GM18505 (cell line): ENCODE data around the gene TSPAN18.

Experiments
- ATAC-seq: cut with Tn5 transposase; IDR thresholded peaks from one replicate; pipeline ENCODE4 v1.9.1; 2021; ENCODE audit not compliant: unreplicated experiment
- POLR2A ChIP-seq: IDR thresholded peaks from 4 replicates; pipeline ENCODE4 v1.6.1; 2011; ENCODE audit warnings: borderline replicate concordance; ENCODE audit not compliant: insufficient read depth, insufficient read length; ENCODE audit errors: extremely low read depth

TSPAN18 gene

GRCh38 chr11:44763121-44763820, 36.5 kb downstream of the TSPAN18 start:
- TF ChIP-seq POLR2A = no peak
- ATAC-seq = no peak

GRCh38 chr11:44764583-44764982, 37.8 kb downstream of the TSPAN18 start:
- no peak for ATAC-seq
- TF ChIP-seq POLR2A = no peak

- ATAC-seq = no peak
- TF ChIP-seq POLR2A = no peak
These were observed 38.3 kb downstream of the TSPAN18 start for GRCh38 chr11:44765026-44765595.

- ATAC-seq = no peak
- no peak for TF ChIP-seq POLR2A
These were observed 38.9 kb downstream of the TSPAN18 start for GRCh38 chr11:44765676-44766075.

GRCh38 chr11:44766112-44766971, 39.6 kb downstream of the TSPAN18 start:
- TF ChIP-seq POLR2A = no peak
- no peak for ATAC-seq

- ATAC-seq = no peak
- TF ChIP-seq POLR2A = no peak
These were observed 40.2 kb downstream of the TSPAN18 start for GRCh38 chr11:44766972-44767278.

- no peak for TF ChIP-seq POLR2A
- ATAC-seq = no peak
These were observed 40.7 kb downstream of the TSPAN18 start for GRCh38 chr11:44767421-44767820.

- no peak for ATAC-seq
- TF ChIP-seq POLR2A = no peak
These were observed 43.6 kb downstream of the TSPAN18 start for GRCh38 chr11:44770401-44770800.

GRCh38 chr11:44771252-44771734, 44.5 kb downstream of the TSPAN18 start:
- no peak for TF ChIP-seq POLR2A
- no peak for ATAC-seq

GRCh38 chr11:44771841-44772240, 45.1 kb downstream of the TSPAN18 start:
- TF ChIP-seq POLR2A = no peak
- no peak for ATAC-seq

- no peak for ATAC-seq
- TF ChIP-seq POLR2A = no peak
These were observed 46.7 kb downstream of the TSPAN18 start for GRCh38 chr11:44773351-44773965.

- TF ChIP-seq POLR2A = no peak
- ATAC-seq = no peak
These were observed 47.3 kb downstream of the TSPAN18 start for GRCh38 chr11:44774108-44774507.

- no peak for TF ChIP-seq POLR2A
- no peak for ATAC-seq
These were observed 48.0 kb downstream of the TSPAN18 start for GRCh38 chr11:44774731-44775130.
